IPS-20b (cell line): Measurements from ENCODE around the gene TAF5L.
"Not testable (repeated sequence)": the region's sequence is repeated elsewhere in the genome, so short reads cannot be mapped to it uniquely, and the experiment has no call there.

Experiments used
- H3K27ac ChIP-seq: one replicate; pipeline ENCODE4 v1.5.1; 2013; ENCODE audit warnings: low read length
- H3K27me3 ChIP-seq: 2 replicates; pipeline ENCODE4 v1.6.1; 2013; ENCODE audit warnings: mild to moderate bottlenecking, low read length, inconsistent platforms; ENCODE audit not compliant: insufficient read depth
- H3K36me3 ChIP-seq: 2 replicates; pipeline ENCODE4 v1.6.1; 2013; ENCODE audit warnings: low read depth, mild to moderate bottlenecking, inconsistent platforms, low read length, moderate library complexity; ENCODE audit not compliant: insufficient read depth
- H3K4me1 ChIP-seq: 2 replicates; pipeline ENCODE4 v1.6.1; 2013; ENCODE audit warnings: mild to moderate bottlenecking, control low read depth, inconsistent platforms, low read length, moderate library complexity; ENCODE audit not compliant: insufficient read depth
- H3K4me3 ChIP-seq: 2 replicates; pipeline ENCODE4 v1.5.1; 2013; ENCODE audit warnings: mild to moderate bottlenecking, low read length, inconsistent platforms
- H3K9ac ChIP-seq: 2 replicates; pipeline ENCODE4 v1.6.1; 2013; ENCODE audit warnings: low read depth, mild to moderate bottlenecking, inconsistent platforms, low read length, moderate library complexity
- H3K9me3 ChIP-seq: 2 replicates; pipeline ENCODE4 v1.6.1; 2013; ENCODE audit warnings: mild to moderate bottlenecking, low read depth, low read length, inconsistent platforms; ENCODE audit not compliant: insufficient read depth

The TAF5L gene

DNA sequence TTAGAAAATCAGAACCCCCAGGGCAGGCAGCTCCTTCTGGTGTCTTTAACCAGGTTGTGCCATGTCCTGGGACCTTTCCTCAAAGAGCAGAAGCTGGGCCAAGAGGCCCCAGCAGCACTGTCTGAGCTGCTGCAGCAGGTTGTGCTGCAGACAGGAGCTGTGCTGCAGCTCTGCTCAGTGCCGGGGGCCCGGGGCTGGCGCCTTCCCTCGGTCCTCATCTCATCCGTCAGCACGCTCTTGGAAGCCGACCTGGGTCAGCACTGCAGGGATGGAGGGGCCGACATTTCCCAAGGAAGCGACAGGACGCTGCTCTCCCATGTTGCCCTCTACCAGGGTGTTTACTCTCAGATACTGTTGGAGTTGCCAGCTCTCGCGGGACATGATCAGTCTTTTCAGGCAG, 11.8 kb upstream of the TAF5L start:
- H3K9ac ChIP-seq, result no peak overlapping the region
- no peaks in the 10 kb centered on the region for H3K27me3 ChIP-seq
- H3K4me3 ChIP-seq, result no peak overlapping the region
- H3K27ac ChIP-seq, result no peak overlapping the region
- H3K9me3 ChIP-seq, result no peaks in the 10 kb centered on the region
- no peaks in the 10 kb centered on the region for H3K4me1 ChIP-seq
- peaks cover 83% of the 10 kb centered on the region for H3K36me3 ChIP-seq

DNA sequence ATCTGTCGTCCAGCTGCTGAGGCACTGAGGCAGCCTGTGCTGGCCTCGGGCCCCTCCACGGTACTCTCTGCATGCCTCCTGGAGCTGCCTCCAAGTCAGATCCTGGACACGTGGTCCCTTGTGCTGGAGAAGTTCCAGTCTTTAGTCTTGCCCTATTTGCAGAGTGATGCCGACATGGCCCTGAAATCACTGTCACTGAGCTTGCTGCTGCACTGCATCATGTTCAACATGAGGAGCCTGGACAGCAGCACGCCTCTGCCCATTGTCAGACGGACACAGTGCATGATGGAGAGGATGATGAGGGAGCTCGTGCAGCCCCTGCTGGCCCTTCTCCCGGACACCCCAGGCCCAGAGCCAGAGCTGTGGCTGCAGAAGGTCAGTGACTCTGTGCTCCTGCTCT, 10.1 kb upstream of the TAF5L start:
- Histone ChIP-seq H3K36me3 (peaks cover 91% of the 10 kb centered on the region), H3K9me3 (no peaks in the 10 kb centered on the region), H3K9ac (no peak overlapping the region)

DNA sequence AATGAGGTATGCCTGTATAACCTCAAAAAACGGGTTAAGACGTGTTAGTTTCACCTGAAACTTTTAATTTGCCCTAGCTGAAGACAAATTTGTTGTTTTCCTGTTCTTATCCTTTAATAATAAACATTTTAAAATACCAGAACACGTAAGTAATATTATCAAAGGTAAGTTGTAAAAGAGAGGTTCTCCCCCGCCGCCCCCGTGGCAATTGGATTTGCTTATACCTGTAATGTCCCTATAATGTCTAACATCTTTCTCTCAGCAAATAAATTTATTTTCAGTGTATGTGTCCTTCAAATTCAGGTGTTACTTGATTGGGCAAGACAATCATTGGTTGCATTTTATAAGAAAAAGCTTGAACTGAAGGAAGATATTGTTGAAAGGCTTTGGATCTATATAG, 6.0 kb upstream of the TAF5L start:
- H3K36me3 ChIP-seq, result peaks cover 77% of the 10 kb centered on the region
- no peaks in the 10 kb centered on the region for H3K27me3 ChIP-seq
- H3K27ac ChIP-seq, result no peak overlapping the region
- H3K9me3 ChIP-seq, result no peaks in the 10 kb centered on the region
- H3K4me3 ChIP-seq, result no peak overlapping the region
- H3K4me1 ChIP-seq, result peaks cover 5% of the 10 kb centered on the region; the same call in 1 of the 2 replicates
- no peak overlapping the region for H3K9ac ChIP-seq

More for the DNA sequence above, 10.1 kb upstream of the TAF5L start:
- no peak overlapping the region for H3K4me3 ChIP-seq
- H3K27ac ChIP-seq, result no peak overlapping the region
- H3K4me1 ChIP-seq, result no peaks in the 10 kb centered on the region
- no peaks in the 10 kb centered on the region for H3K27me3 ChIP-seq

DNA sequence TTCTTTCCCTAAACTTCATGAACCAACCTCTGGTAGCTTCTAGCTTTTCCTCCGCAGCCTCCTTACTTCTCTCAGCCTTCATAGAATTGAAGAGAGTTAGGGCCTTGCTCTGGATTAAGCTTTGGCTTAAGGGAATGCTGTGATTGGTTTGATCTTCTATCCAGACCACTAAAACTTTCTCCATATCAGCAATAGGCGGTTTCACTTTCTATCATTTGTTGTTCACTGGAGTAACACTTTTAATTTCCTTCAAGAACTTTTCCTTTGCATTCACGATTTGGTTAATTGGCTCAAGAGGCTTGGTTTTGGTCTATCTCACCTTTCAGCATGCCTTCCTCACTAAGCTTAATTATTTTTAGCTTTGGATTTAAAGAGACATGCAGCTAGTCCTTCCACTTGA, 5.2 kb upstream of the TAF5L start:
- Histone ChIP-seq H3K4me1 (peaks cover 5% of the 10 kb centered on the region; the same call in 1 of the 2 replicates), H3K27ac (no peak overlapping the region), H3K9ac (no peak overlapping the region), H3K36me3 (peaks cover 69% of the 10 kb centered on the region), H3K27me3 (no peaks in the 10 kb centered on the region), H3K9me3 (no peaks in the 10 kb centered on the region), H3K4me3 (no peak overlapping the region)

DNA sequence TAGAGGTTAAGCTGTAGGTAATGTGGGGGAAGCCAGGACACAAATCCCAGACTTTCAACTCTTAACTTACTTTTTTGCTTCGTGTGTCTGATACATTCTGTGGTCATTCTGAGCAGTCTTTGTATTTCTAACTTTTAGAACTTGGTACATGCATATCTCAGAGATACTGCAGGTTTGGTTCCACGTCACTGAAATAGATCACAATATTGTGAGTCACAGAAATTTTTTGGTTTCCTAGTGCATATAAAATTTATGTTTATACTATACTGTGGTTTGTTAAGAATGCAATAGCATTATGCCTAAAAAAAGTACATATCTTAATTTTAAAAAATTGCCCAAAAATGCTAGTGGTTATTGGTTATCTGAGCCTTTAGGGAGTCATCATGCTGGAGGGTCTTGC, 3.3 kb upstream of the TAF5L start:
- Histone ChIP-seq H3K4me3 (no peak overlapping the region), H3K27me3 (peaks cover 5% of the 10 kb centered on the region; the same call in 1 of the 2 replicates), H3K27ac (no peak overlapping the region), H3K36me3 (peaks cover 50% of the 10 kb centered on the region), H3K9me3 (no peaks in the 10 kb centered on the region), H3K9ac (no peak overlapping the region), H3K4me1 (peaks cover 8% of the 10 kb centered on the region; the same call in 1 of the 2 replicates)

DNA sequence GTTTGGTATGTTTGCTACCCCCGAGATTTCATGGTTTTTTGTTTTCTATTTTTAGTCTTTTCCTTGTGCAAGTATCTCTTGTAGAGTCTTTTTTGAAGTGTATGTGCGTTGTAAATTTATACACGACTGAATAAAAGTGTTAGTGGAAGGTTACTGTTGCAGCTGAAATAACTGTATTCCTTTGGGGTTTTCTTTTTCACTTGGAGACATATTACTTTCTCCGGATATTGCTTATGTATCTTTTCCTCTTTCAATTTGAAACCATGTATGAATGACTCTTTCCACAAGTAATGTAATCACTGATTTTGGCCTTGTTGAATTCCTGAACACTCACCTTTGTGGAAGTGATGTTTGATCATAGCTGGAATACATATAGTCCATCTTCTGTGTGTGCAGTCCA, 1.1 kb upstream of the TAF5L start:
- Histone ChIP-seq H3K4me3 (peak overlapping the region; percentile 98), H3K36me3 (peaks cover 29% of the 10 kb centered on the region), H3K9me3 (no peaks in the 10 kb centered on the region), H3K4me1 (peaks cover 11% of the 10 kb centered on the region; the same call in 1 of the 2 replicates), H3K27ac (peak overlapping the region; percentile 48), H3K27me3 (peaks cover 5% of the 10 kb centered on the region; the same call in 1 of the 2 replicates), H3K9ac (peak overlapping the region; percentile 96)

DNA sequence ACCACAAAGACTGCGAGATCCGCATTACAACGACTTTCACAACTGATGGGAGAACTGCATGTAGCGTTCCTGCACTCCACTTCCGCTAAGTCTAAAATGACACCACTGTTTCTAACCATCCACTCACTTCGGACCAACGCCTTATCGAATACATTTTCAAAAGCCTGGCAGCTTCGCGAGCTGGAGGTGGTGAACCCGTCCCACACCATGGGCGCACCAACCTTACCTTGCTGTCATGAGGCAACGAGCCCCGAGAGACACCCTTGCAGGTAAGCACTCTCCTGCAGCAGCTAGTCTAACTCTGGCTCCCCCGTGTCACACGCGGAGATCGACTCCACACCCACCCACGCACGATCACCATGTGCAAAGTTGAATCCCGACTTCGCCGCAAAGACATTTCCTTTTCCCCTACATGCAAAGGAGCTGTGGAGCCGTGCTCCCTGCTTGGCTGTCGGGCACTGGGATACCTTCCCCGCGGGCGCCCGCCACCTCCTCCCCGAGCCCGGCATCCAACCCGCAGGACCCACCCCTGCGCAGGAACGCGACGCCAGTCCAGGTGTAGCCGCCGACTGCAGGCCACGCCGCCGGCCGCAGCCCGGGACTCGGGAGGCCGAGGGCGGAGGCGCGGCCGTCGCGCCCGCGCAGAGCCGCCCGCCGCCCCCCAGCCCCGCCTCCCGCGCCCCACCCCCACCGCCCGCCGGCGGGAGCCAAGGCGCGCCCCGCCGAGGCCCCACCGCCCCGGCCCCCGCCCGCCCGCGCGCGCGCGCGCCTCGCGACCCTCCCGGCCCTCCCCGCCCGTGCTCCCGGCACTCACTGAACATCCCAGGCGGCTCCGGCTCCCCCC, 629 bp downstream of the TAF5L start:
- Histone ChIP-seq H3K4me3 (peak overlapping the region; percentile 98), H3K9me3 (no peaks in the 10 kb centered on the region), H3K27me3 (peaks cover 5% of the 10 kb centered on the region; the same call in 1 of the 2 replicates), H3K36me3 (peaks cover 16% of the 10 kb centered on the region), H3K4me1 (peaks cover 11% of the 10 kb centered on the region; the same call in 1 of the 2 replicates), H3K27ac (no peak overlapping the region), H3K9ac (peak overlapping the region; percentile 69; the same call in 1 of the 2 replicates)

DNA sequence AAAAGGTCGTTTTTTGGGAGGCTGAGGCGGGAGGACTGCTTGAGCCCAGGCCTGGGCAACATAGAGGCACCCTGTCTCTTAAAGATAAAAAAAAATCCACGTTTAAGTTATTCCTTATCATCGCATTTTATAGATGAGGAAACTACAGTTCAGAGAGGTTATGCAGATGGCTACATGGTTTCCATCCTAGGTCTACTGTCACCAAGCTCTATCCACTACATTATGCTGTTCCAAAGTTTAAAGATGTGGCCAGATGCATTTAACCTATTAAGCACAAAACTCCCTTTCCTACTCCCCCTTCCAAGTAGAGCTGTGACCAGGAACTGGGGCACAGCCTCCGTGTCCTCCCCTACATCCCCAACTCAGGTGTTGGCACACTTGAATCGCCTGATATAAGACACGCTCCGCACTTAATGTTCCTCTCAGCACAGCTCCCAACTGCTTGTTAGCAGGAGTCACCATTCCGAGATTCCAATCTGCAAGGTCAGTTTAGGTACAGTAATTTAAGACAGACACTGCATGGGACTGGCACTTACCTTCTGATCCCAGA, 1.3 kb downstream of the TAF5L start:
- H3K4me3 ChIP-seq, result peak overlapping the region; percentile 86
- H3K27ac ChIP-seq, result no peak overlapping the region
- H3K9ac ChIP-seq, result peak overlapping the region; percentile 69; the same call in 1 of the 2 replicates

DNA sequence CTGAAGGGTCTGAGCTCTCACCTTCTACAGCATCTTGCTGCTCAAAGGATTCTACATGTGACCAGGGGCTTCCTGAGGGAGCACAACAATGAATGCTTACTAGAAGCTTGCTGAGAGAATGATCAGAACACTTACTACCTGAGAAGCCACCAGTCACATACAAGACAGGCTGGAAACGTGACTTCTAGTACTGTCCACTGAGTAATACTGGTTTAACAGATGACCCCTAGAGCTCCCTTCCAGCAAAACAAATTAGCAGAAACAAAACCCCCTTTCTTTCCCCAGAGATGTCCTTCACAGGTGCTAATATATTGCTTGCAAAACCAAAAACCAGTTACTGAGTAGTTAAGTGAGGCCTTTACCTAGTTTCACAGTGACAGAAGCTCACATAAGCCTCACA, 2.1 kb downstream of the TAF5L start:
- H3K36me3 ChIP-seq, result peaks cover 6% of the 10 kb centered on the region
- no peak overlapping the region for H3K9ac ChIP-seq
- H3K27me3 ChIP-seq, result peaks cover 5% of the 10 kb centered on the region; the same call in 1 of the 2 replicates
- peak overlapping the region; percentile 86; the same call in 1 of the 2 replicates for H3K4me3 ChIP-seq
- peaks cover 11% of the 10 kb centered on the region; the same call in 1 of the 2 replicates for H3K4me1 ChIP-seq
- H3K27ac ChIP-seq, result no peak overlapping the region
- no peaks in the 10 kb centered on the region for H3K9me3 ChIP-seq

More for the DNA sequence above, 1.3 kb downstream of the TAF5L start:
- Histone ChIP-seq H3K9me3 (no peaks in the 10 kb centered on the region), H3K36me3 (peaks cover 10% of the 10 kb centered on the region), H3K27me3 (peaks cover 5% of the 10 kb centered on the region; the same call in 1 of the 2 replicates), H3K4me1 (peaks cover 11% of the 10 kb centered on the region; the same call in 1 of the 2 replicates)

DNA sequence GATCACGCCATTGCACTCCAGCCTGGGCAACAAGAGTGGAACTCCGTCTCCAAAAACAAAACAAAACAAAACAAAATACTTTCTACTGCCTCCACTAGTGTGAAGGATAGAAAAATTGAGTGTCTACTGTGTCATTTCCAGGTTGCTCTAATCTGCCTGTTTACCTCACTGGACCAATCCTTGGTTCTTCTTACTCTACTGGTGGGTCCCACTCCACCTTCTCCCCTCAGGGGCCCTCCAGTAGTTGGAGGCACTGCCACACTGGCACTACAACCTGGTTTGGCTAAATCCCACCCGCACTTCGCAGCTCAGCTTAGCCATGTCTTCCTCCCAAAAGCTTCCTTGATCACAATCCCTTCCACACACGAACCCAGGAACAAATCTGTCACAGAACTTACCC, 2.7 kb downstream of the TAF5L start:
- Histone ChIP-seq H3K36me3 (peaks cover under 1% of the 10 kb centered on the region), H3K4me1 (peaks cover 11% of the 10 kb centered on the region; the same call in 1 of the 2 replicates), H3K27ac (no peak overlapping the region), H3K9me3 (no peaks in the 10 kb centered on the region), H3K4me3 (no peak overlapping the region), H3K27me3 (peaks cover 5% of the 10 kb centered on the region; the same call in 1 of the 2 replicates), H3K9ac (no peak overlapping the region)

DNA sequence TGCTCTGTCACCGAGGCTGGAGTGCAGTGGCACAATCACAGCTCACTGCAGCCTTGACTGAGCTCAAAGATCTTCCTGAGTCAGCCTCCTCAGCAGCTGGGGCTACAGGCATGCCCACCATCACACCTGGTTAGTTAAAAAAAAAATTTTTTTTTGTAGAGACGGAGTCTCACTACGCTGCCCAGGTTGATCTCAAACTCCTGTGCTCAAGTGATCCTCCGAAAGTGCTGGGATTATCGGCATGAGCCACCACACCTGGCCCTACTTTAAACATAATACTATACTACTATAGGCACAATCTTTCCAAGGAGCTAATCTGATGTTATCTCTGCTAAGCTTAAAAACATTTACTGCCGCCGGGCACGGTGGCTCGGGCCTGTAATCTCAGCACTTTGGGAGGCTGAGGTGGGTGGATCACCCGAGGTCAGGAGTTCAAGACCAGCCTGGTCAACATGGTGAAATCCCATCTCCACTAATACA, 3.2 kb downstream of the TAF5L start:
- H3K4me3 ChIP-seq, H3K9ac ChIP-seq, H3K9me3 ChIP-seq, H3K36me3 ChIP-seq, H3K27me3 ChIP-seq, H3K27ac ChIP-seq: not testable (repeated sequence)
- H3K4me1 ChIP-seq, result peaks cover 11% of the 10 kb centered on the region; the same call in 1 of the 2 replicates
